Testis (tissue), 2 donors: ENCODE results near the gene PCSK2.

ENCODE experiments used
- POLR2A ChIP-seq: fragments of 450-650 bp; IDR thresholded peaks from one replicate; pipeline ENCODE4 v1.6.1; 2017; ENCODE audit warnings: antibody characterized with exemption, mild to moderate bottlenecking, moderate library complexity
- TF ChIP-seq, protein P1 (sequence below), 3 experiments: fragments of 450-650 bp in 2 of 3; fragments of 200-600 bp in 1 of 3; sonication (generic) in 1 of 3; IDR thresholded peaks; one replicate each; pipeline ENCODE4 v1.5.1; 2016 to 2019; ENCODE audit warnings: antibody characterized with exemption in 3 of 3, mild to moderate bottlenecking in 2 of 3, moderate library complexity in 1 of 3

DNA sequence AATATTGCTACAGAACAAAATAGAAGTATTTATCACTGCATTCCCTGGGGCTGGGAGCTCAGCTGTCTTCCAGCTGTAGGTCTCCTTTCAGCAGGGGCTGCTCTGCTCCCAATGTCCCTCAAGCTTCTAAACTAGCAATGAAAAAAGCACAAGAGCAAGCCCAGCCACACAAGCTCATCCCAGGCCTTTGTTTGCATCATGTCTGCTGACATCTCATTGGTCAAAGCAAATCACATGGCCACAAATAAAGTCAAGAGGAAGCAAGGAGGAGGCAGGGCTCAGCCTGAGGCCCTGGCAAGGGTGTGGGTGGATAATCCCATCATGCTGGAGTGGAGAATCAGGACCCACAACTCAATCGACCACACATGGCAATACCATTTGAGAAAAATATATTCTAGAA lies 306.6 kb downstream of the PCSK2 start:
- no peak for TF ChIP-seq POLR2A
- TF ChIP-seq, protein P1, sequence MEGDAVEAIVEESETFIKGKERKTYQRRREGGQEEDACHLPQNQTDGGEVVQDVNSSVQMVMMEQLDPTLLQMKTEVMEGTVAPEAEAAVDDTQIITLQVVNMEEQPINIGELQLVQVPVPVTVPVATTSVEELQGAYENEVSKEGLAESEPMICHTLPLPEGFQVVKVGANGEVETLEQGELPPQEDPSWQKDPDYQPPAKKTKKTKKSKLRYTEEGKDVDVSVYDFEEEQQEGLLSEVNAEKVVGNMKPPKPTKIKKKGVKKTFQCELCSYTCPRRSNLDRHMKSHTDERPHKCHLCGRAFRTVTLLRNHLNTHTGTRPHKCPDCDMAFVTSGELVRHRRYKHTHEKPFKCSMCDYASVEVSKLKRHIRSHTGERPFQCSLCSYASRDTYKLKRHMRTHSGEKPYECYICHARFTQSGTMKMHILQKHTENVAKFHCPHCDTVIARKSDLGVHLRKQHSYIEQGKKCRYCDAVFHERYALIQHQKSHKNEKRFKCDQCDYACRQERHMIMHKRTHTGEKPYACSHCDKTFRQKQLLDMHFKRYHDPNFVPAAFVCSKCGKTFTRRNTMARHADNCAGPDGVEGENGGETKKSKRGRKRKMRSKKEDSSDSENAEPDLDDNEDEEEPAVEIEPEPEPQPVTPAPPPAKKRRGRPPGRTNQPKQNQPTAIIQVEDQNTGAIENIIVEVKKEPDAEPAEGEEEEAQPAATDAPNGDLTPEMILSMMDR (IDR thresholded peaks at IDR 0.05) = no peak
